Sigmoid colon (tissue), 4 donors: ENCODE results near the gene ARF1.

Experiments used
- CTCF ChIP-seq, 4 experiments: fragments of 450-650 bp in 3 of 4; fragments of 200-600 bp in 1 of 4; IDR thresholded peaks; one replicate each; pipeline ENCODE4 v1.5.1; 2016 to 2019; ENCODE audit warnings: antibody characterized with exemption in 4 of 4, mild to moderate bottlenecking in 3 of 4, moderate library complexity in 2 of 4
- POLR2AphosphoS5 ChIP-seq, 4 donors: sonication (generic); formaldehyde crosslinking; IDR thresholded peaks; one replicate each; pipeline ENCODE4 v1.6.1; 2017; ENCODE audit warnings: antibody characterized with exemption in 4 of 4

DNA sequence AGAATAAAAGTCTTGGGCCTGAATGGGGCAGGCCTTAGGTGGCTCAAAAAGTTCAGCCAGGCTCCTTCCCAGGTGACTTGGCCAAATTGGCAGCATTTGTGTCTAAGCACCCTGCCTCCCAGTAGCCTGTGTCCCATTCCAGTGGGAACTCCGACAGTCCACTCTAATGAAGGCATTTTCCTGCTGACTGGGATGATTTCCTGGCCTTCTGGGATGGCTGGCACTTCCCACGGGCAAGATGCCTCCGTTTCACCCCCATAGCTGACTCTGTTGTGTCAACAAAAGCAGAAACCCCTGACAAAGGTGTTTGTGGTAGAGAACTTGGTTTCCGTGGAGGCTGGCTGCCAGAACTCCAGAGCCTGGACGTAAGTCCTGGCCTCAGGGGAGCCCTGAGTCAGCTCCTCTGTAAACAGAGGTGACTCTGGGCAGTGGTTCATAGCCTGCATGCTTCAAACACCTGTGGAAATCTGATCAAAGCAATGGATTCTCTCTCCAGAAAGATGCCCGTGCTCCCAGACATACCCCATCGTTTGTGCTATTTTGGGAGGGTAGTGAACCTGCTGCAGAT, 39.1 kb upstream of the ARF1 start:
- TF ChIP-seq CTCF (IDR thresholded peaks at IDR 0.05) (no peak), POLR2AphosphoS5 (IDR thresholded peaks at IDR 0.05) (no peak)
